Measurements from ENCODE around the gene BIN2.
"Not testable (repeated sequence)": the region's sequence is repeated elsewhere in the genome, so short reads cannot be mapped to it uniquely, and the experiment has no call there.

Gene BIN2

GRCh38 chr12:51359851-51360250, 35.9 kb upstream of the BIN2 start:
- no peak overlapping the region for H3K4me3 Mint-ChIP-seq
- H3K27me3 Mint-ChIP-seq (ENCODE audit: low read depth), result no peaks in the 10 kb centered on the region
- H3K9me3 Mint-ChIP-seq, result no peaks in the 10 kb centered on the region
- peaks cover 31% of the 10 kb centered on the region for H3K36me3 Mint-ChIP-seq (ENCODE audit: low read depth)
- no peak for DNase-seq (ENCODE audit: low spot score)
- H3K4me1 Mint-ChIP-seq (ENCODE audit: low read depth), result peaks cover 7% of the 10 kb centered on the region
- H3K27ac Mint-ChIP-seq, result no peak overlapping the region

GRCh38 chr12:51358496-51358895, 34.5 kb upstream of the BIN2 start:
- no peaks in the 10 kb centered on the region for H3K27me3 Mint-ChIP-seq (ENCODE audit: low read depth)
- H3K4me1 Mint-ChIP-seq (ENCODE audit: low read depth), result peaks cover 7% of the 10 kb centered on the region
- H3K4me3 Mint-ChIP-seq, result no peak overlapping the region
- no peak overlapping the region for H3K27ac Mint-ChIP-seq
- H3K36me3 Mint-ChIP-seq (ENCODE audit: low read depth), result peaks cover 28% of the 10 kb centered on the region
- no peaks in the 10 kb centered on the region for H3K9me3 Mint-ChIP-seq
- no peak for DNase-seq (ENCODE audit: low spot score)

DNA sequence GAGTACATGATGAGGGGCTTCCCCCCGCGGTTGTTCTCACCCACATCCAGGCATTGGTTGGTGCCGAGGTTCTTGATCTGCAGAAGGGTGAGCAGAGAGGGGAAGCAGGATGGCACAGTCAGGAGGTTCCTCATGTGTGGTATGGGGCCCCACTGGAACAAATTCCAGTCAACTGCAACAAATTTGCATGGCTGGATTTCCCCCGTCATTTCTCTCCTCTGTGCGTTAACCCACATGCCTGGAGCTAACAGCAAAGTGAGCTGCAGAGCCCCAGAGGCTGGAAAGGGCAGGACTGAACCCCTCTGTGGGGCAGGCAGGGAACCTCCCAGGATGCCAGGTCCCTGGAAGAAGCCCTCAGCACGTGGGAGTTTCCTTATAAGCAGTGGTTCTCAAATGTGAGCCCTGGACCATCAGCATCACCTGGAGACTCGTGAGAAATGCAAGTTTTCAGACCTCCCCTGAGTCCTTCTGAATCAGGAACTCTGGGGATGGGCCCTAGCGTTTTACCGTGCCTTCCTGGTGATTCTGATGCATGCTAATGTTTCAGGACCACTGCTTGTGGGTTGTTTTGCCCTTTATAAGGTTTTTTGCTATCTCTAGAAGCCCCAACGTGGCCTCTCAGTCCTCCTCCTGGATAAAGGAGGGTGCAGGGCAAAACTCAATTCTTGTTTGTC, 33.5 kb upstream of the BIN2 start:
- Mint-ChIP-seq H3K27ac (no peak overlapping the region), H3K4me1 (ENCODE audit: low read depth) (peaks cover 7% of the 10 kb centered on the region), H3K9me3 (no peaks in the 10 kb centered on the region), H3K36me3 (ENCODE audit: low read depth) (peaks cover 24% of the 10 kb centered on the region), H3K27me3 (ENCODE audit: low read depth) (no peaks in the 10 kb centered on the region), H3K4me3 (no peak overlapping the region)
- DNase-seq (ENCODE audit: low spot score), result no peak

- Mint-ChIP-seq H3K9me3 (no peaks in the 10 kb centered on the region), H3K4me1 (ENCODE audit: low read depth) (peaks cover 3% of the 10 kb centered on the region), H3K27ac (peak overlapping the region; percentile 1), H3K36me3 (ENCODE audit: low read depth) (peaks cover 3% of the 10 kb centered on the region), H3K27me3 (ENCODE audit: low read depth) (peaks cover 2% of the 10 kb centered on the region), H3K4me3 (no peak overlapping the region)
- peak; percentile 25 for DNase-seq (ENCODE audit: low spot score)
Observed at GRCh38 chr12:51351913-51352532, 28.0 kb upstream of the BIN2 start.

GRCh38 chr12:51349026-51349425, 25.1 kb upstream of the BIN2 start:
- no peak overlapping the region for H3K27ac Mint-ChIP-seq
- no peak for DNase-seq (ENCODE audit: low spot score)
- H3K4me1 Mint-ChIP-seq (ENCODE audit: low read depth), result peaks cover 3% of the 10 kb centered on the region
- no peak overlapping the region for H3K4me3 Mint-ChIP-seq
- H3K27me3 Mint-ChIP-seq (ENCODE audit: low read depth), result peaks cover 2% of the 10 kb centered on the region
- H3K9me3 Mint-ChIP-seq, result no peaks in the 10 kb centered on the region
- no peaks in the 10 kb centered on the region for H3K36me3 Mint-ChIP-seq (ENCODE audit: low read depth)

DNA sequence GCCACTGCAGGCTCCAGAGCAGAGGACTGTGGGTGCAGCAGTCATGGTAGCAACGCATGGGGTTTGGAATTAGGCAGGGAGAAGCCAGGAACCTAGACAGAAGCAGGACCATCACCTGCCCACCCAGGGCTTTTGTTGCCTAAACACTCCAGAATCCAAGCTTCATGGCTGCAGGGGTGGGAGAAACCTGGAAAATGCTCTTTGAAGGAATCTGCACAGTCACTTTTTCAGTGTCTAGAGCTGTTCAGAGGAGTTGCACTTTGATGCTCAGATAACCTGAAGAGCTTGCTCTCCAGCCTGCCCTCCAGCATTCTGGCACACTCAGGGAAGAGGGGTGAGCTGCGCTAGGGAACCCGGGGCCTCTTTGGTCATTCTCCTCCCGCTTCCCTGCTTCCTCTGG, 24.1 kb upstream of the BIN2 start:
- Mint-ChIP-seq H3K4me1 (ENCODE audit: low read depth) (peaks cover 3% of the 10 kb centered on the region), H3K9me3 (no peaks in the 10 kb centered on the region), H3K27me3 (ENCODE audit: low read depth) (peaks cover 2% of the 10 kb centered on the region), H3K27ac (no peak overlapping the region), H3K36me3 (ENCODE audit: low read depth) (no peaks in the 10 kb centered on the region), H3K4me3 (no peak overlapping the region)
- DNase-seq (ENCODE audit: low spot score), result no peak

DNA sequence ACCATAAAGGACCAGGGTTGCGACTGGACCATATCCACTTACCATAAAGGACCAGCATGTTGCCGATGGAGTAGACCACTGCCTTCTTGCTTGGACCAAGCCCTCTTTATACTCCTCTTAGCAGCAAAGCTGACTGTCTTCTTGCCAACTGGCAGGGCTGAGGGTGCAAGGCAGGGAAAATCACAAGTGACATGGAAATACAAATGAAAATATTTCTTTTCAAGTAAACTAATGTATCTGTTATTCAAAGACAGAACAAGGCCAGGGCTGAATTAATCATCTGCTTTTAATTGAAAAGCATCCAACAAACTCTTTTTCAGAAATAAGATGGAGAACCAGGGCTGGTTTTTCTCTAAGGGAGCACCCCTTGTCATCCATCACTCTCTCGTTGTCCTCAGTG, 22.6 kb upstream of the BIN2 start, which contains the start of gene CELA1:
CELA1 (minus strand) TSS at position 99 of the 400 bp plus-strand sequence; CDS start at position 58, 41 bp downstream.
- no peak for DNase-seq (ENCODE audit: low spot score)
- H3K27ac Mint-ChIP-seq, result no peak within 1 kb of the TSS
- peaks cover 2% of the 10 kb centered on the region for H3K27me3 Mint-ChIP-seq (ENCODE audit: low read depth)
- no peak within 1 kb of the TSS for H3K4me3 Mint-ChIP-seq
- H3K9me3 Mint-ChIP-seq, result no peaks in the 10 kb centered on the region
- no peaks in the 10 kb centered on the region for H3K36me3 Mint-ChIP-seq (ENCODE audit: low read depth)
- H3K4me1 Mint-ChIP-seq (ENCODE audit: low read depth), result peaks cover 2% of the 10 kb centered on the region

GRCh38 chr12:51345681-51346080, 21.7 kb upstream of the BIN2 start:
- Mint-ChIP-seq H3K36me3 (ENCODE audit: low read depth) (no peaks in the 10 kb centered on the region), H3K27me3 (ENCODE audit: low read depth) (peaks cover 2% of the 10 kb centered on the region), H3K4me3 (no peak overlapping the region), H3K9me3 (no peaks in the 10 kb centered on the region), H3K4me1 (ENCODE audit: low read depth) (peaks cover 9% of the 10 kb centered on the region), H3K27ac (no peak overlapping the region)
- no peak for DNase-seq (ENCODE audit: low spot score)

DNA sequence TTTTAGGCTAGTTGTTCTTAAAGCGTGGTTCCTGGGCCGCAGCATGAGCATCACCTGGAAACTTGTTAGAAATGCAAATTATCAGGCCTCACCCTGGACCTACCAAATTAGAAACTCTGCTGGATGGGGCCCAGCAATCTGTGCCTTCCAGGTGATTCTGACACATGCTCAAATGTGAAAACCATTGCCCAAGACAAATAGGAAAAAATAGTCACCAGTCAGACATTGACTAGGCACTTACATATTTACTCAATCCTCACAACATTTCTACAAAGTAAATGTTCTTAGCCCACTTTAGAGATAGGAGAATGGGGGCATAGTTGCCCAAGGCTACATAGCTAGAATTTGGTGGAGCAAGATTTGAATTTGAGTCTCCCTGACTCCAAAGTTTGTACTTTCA, 19.2 kb upstream of the BIN2 start:
- no peaks in the 10 kb centered on the region for H3K36me3 Mint-ChIP-seq (ENCODE audit: low read depth)
- H3K4me1 Mint-ChIP-seq (ENCODE audit: low read depth), result peaks cover 9% of the 10 kb centered on the region
- H3K27ac Mint-ChIP-seq, result no peak overlapping the region
- no peaks in the 10 kb centered on the region for H3K9me3 Mint-ChIP-seq
- DNase-seq (ENCODE audit: low spot score), result no peak
- H3K4me3 Mint-ChIP-seq, result no peak overlapping the region
- peaks cover 5% of the 10 kb centered on the region for H3K27me3 Mint-ChIP-seq (ENCODE audit: low read depth)

DNA sequence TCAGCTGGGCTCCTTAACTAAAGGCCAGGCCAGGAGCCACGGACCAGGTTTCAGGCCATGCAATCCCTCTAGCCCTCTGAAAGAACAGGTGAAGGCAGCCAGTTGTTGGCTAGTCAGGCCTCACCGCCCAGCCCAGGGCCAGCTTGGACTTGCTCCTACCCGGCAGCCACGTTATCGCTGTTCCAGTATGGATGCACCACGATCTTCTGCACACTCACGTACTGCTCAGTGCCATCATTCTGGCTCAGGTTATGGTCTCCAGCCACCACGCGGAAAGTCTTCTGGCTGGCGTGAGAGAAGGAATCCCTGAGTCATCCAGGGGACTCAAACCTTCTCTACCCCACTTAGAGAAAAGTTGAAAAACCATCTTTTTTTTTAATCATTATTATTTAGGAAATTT, 18.4 kb upstream of the BIN2 start:
- H3K4me1 Mint-ChIP-seq (ENCODE audit: low read depth), result peaks cover 9% of the 10 kb centered on the region
- peaks cover 4% of the 10 kb centered on the region for H3K27me3 Mint-ChIP-seq (ENCODE audit: low read depth)
- DNase-seq (ENCODE audit: low spot score), result no peak
- no peak overlapping the region for H3K4me3 Mint-ChIP-seq
- no peaks in the 10 kb centered on the region for H3K9me3 Mint-ChIP-seq
- H3K36me3 Mint-ChIP-seq (ENCODE audit: low read depth), result no peaks in the 10 kb centered on the region
- no peak overlapping the region for H3K27ac Mint-ChIP-seq

DNA sequence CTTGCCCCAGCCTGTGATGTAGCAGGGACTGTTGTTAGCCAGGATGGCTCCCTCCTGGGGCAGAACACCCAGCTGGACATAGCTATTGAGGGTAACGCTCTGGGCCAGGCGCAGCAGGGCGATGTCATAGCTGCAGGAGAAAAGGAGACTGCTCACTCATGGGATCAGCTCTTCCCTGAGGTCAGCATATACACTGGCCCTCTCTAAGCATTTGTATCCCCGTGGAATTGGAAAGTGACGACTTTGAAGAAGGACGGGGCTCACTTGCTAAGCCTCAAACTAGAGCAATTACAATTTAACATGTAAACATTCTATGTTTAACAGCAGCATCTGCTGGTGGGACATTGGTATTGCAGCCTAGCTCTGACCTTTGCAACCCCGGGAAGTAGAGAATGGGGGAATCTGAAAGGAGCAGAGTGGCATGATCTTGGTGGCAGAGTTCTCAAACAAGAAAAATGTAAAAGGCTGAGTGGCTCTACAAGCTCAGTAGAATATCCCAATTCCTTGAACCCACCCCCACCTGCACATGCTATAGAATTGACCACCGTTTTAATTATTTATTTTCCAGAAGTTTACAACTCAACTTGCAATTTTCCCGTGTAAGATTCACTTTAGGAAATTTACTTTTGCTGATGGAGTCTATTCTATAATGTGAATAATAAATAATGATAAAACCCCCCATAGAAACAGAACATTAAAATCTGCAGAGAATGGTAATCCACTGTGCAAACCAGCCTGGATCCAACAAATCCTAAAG, 17.5 kb upstream of the BIN2 start:
- Mint-ChIP-seq H3K36me3 (ENCODE audit: low read depth) (no peaks in the 10 kb centered on the region), H3K27me3 (ENCODE audit: low read depth) (peaks cover 4% of the 10 kb centered on the region), H3K27ac (peak overlapping the region; percentile 28), H3K4me1 (ENCODE audit: low read depth) (peaks cover 12% of the 10 kb centered on the region), H3K9me3 (no peaks in the 10 kb centered on the region), H3K4me3 (peak overlapping the region; percentile 33)
- DNase-seq (ENCODE audit: low spot score), result peak; percentile 51

DNA sequence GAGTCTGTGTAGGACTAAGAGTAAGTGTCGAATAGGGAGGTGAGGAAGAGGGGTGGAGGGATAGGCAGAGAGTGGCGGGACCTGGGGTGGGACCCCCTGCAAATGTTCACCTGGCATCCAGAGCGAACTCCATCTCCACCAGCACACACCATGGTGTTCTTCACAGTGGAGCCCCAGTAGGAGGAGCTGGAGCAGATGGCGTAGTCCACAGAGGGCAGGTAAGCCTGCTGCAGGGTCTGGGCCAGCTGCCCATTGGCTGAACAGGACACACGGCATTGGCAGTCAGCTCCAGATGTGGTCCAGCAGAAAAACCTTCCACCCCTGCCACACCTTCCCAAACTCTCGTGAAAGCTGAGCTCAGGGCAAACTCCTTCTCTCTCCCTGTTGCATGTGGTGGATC, 15.8 kb upstream of the BIN2 start:
- no peak overlapping the region for H3K27ac Mint-ChIP-seq
- DNase-seq (ENCODE audit: low spot score), result no peak
- H3K4me3 Mint-ChIP-seq, result no peak overlapping the region

DNA sequence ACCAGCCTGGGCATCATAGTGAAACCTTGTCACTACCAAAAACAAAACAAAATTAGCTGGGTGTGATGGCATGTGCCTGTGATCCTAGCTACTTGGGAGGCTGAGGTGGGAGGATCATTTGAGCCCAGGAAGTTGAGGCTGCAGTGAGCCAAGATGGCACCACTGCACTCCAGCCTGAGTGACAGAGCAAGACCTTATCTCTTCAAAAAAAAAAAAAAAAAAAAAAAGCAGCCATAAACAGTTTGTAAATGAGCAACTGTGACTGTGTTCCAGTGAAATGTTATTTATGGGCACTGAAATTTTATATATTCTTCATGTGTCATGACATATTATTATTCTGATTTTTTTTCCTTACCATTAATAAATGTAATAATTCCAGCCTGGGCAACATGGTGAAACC, 13.4 kb upstream of the BIN2 start:
- H3K9me3 Mint-ChIP-seq; H3K27me3 Mint-ChIP-seq (ENCODE audit: low read depth); H3K27ac Mint-ChIP-seq; H3K36me3 Mint-ChIP-seq (ENCODE audit: low read depth); H3K4me3 Mint-ChIP-seq; DNase-seq (ENCODE audit: low spot score): not testable (repeated sequence)
- peaks cover 15% of the 10 kb centered on the region for H3K4me1 Mint-ChIP-seq (ENCODE audit: low read depth)

More for the DNA sequence above, 15.8 kb upstream of the BIN2 start:
- Mint-ChIP-seq H3K27me3 (ENCODE audit: low read depth) (peaks cover 4% of the 10 kb centered on the region), H3K36me3 (ENCODE audit: low read depth) (no peaks in the 10 kb centered on the region), H3K4me1 (ENCODE audit: low read depth) (peaks cover 12% of the 10 kb centered on the region), H3K9me3 (no peaks in the 10 kb centered on the region)

DNA sequence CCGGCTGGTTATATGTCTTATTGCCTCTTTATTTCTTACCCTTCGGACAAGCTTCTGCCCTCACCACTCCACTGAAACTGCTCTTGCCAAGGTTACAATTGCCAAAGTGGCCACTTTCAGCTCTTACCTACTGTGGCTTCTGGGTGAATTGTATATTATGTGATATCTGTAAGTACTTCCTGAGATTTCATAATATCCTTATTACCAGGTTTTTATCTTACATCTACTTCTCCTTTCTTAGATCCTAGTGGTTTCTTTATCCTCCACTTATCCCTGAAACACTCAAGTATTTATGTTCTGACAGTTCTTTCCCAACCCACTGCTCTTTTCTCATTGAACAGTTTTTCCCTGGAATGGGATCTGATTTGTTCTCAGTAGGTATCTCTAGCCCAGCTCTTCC, 12.0 kb upstream of the BIN2 start:
- H3K27me3 Mint-ChIP-seq (ENCODE audit: low read depth), result peaks cover 4% of the 10 kb centered on the region
- DNase-seq (ENCODE audit: low spot score), result no peak
- H3K9me3 Mint-ChIP-seq, result no peaks in the 10 kb centered on the region
- H3K4me3 Mint-ChIP-seq, result no peak overlapping the region
- H3K36me3 Mint-ChIP-seq (ENCODE audit: low read depth), result no peaks in the 10 kb centered on the region
- peaks cover 8% of the 10 kb centered on the region for H3K4me1 Mint-ChIP-seq (ENCODE audit: low read depth)
- no peak overlapping the region for H3K27ac Mint-ChIP-seq

Measured in T-helper 2 cell treated with Interferon-gamma antibody and Interleukin-4, amounts not matched to agents 5 μg/mL and 100 μg/mL, for 36 hours (primary cell).